IPS-18c (cell line): ENCODE data around the gene USP30.
A peak's percentile ranks its signal among the peaks of the same experiment; 100 is the strongest.
"Not testable (repeated sequence)": the region's sequence is repeated elsewhere in the genome, so short reads cannot be mapped to it uniquely, and the experiment has no call there.

ENCODE experiments used
- H3K4me3 ChIP-seq: 2 replicates; pipeline ENCODE4 v1.7.0; 2013; ENCODE audit warnings: low read depth, mild to moderate bottlenecking, low read length, moderate library complexity; ENCODE audit not compliant: insufficient read depth
- H3K9me3 ChIP-seq: one replicate; pipeline ENCODE4 v1.6.1; 2013; ENCODE audit warnings: mild to moderate bottlenecking, low read length, moderate library complexity; ENCODE audit not compliant: control insufficient read depth, insufficient read depth

Gene USP30

DNA sequence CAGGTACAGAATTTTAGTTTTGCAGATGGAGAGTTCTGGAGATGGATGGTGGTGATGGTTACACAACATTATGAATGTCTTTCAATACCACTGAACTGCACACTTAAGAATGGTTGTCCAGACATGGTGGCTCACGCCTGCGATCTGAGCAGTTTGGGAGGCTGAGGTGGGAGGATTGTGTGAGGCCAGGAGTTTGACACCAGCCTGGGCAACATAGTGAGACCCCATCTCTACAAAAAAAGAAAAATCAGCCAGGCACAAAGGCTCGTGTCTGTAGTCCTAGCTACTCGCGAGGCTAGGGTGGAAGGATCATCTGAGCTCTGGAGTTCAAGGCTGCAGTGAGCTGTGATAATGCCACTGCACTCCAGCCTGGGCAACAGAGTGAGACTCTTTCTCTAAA lies 8.1 kb upstream of the USP30 start:
- Histone ChIP-seq H3K4me3 (no peak overlapping the region), H3K9me3 (no peaks in the 10 kb centered on the region)

DNA sequence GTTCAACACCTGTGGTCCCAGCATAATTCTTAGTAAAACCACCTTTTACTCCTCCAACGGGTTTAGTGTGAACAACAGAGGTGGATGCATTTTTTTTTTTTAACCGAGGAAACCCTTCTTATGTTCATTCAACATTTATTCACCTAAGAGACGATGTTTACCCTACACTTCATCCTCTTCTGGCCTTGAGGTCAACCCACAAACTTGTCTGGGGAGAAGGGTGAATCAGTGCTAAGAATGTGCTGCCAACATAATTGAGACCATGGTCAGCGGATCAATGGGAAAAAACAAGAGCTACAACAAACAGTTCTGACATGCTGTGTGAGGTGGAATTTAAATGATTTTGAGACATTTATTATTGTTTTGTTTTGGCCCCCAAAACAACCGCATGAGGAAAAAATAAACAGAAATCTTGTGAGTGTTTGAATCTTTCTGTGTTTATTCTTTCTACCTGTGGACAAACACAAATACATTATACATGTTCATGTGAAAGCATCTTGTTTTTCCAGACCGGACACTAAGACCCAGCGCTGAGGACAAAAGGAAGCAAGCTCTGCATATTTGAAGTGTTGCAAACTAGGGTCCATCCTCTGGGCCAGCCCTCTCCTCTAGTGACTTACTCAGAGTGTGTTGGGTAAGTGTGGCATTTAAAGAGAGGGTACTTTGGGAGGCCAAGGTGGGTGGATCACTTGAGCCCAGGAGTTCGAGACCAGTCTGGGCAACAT lies 5.1 kb upstream of the USP30 start:
- H3K9me3 ChIP-seq = no peaks in the 10 kb centered on the region
- H3K4me3 ChIP-seq = no peak overlapping the region

DNA sequence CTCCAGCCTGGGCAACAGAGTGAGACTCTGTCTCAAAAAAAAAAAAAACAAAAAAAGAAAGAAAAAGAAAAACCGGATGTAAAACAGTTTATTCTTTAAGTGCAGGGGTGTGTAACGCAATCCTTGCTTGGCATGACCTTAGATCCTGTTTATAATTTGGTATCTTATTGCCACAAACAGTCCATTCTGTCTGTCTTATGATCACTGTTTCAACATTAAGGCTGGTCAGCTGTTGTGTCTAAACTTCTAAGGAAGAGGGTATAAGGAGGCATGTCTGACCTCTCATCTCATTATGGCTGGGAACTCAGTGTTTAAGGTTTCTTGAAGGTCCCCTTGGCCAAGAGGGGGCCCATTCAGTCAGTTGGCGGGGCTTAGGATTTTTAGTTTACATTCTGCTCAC lies 3.7 kb upstream of the USP30 start:
- not testable (repeated sequence) for H3K4me3 ChIP-seq, H3K9me3 ChIP-seq

DNA sequence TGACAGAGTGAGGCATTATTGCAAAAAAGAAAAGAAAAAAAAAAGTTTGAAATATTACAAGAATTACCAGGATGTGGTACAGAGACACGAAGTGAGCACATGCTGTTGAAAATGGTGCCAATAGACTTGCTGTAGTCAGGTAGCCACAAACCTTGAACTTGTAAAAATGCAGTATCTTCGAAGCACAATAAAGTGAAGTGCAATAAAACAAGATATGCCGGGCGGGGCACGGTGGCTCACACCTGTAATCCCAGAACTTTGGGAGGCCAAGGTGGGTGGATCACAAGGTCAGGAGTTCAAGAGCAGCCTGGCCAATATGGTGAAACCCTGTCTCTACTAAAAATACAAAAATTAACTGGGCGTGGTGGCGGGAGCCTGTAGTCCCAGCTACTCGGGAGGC lies 2.6 kb upstream of the USP30 start:
- not testable (repeated sequence) for H3K4me3 ChIP-seq, H3K9me3 ChIP-seq

DNA sequence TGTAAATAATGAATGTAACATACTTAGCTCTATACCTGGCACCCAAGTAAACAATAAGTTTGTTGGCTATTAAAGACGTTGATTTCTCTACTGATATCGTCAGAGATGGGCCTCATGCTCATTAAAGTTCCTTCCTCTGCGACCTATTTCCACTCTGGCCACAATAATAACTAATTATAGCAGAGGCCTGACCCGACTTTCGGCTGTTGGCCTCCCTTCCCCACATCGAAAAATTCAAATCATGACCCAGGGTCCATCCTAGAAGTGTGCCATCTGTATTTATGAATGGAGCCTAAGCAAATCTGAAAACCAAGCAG lies 321 bp upstream of the USP30 start:
- Histone ChIP-seq H3K4me3 (peak overlapping the region; percentile 92; the same call in 1 of the 2 replicates), H3K9me3 (no peaks in the 10 kb centered on the region)

DNA sequence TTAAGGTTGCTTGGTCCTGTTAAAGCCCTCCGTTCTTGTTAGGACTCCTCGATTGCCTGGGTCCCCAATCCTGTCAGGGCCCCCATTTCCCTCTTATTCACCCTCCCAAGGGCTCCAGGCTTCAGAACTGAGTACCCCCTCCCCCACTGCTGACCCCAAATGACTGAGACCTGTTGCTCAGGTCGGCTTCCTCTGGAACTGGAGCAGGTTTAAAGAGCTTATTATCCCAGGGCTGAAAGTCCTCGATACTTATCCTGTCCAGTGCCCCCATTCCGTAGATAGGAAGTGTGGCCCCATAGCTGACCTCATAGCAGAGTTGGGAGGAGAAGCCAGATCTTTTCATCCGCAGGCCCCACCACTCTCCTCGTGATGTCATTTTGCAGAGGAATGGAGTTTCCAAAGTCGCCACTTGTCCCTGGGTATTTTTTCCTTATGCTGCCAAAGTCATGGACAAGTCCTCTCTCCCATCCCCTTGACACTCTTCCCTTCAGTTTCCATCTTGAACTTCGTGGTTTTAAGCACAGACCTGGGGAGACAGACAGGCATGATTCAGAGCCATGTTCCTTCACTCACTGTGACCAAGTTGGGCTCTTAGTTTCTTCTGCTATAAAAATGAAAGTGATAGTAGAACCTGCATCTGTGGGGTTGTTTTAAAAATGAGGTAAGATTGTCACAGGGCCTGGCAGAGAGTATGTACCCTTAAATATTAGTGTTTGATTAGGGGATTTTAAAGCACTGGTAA lies 1.2 kb downstream of the USP30 start:
- Histone ChIP-seq H3K4me3 (peak overlapping the region; percentile 92), H3K9me3 (no peaks in the 10 kb centered on the region)

DNA sequence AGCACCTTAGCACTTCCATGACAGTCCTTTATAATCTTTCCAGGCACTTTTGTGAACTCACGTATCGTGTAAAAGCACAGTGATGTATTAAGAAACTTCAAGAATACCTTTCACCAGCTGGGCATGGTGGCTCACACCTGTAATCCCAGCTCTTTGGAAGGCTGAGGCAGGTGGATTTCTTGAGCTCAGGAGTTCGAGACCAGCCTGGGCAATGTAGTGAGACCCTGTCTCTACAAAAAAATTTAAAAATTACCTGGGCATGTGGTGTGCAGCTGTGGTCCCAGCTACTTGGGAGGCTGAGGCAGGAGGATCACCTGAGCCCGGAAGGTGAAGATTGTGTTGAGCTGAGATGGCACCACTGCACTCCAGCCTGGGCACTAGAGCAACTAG lies 1.7 kb downstream of the USP30 start:
- H3K9me3 ChIP-seq, H3K4me3 ChIP-seq: not testable (repeated sequence)

DNA sequence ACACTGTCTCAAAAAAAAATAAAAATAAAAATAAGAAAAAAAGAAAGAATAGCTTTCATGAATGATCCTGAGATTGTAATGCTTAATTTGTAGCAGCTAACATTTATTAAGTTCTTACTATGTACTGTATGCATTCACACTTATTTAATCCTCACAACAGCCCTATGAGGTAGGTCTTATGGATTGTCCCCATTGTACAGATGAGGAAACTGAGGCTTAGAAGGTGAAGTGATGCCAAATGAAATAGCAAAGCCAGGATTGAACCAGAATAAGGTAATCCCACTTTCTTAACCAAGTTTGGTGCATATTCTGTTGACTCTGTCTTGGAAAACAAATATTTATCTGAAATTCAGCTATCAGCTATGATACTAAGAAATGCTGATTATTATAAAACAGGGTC lies 2.1 kb downstream of the USP30 start:
- Histone ChIP-seq H3K9me3 (no peaks in the 10 kb centered on the region), H3K4me3 (no peak overlapping the region)

DNA sequence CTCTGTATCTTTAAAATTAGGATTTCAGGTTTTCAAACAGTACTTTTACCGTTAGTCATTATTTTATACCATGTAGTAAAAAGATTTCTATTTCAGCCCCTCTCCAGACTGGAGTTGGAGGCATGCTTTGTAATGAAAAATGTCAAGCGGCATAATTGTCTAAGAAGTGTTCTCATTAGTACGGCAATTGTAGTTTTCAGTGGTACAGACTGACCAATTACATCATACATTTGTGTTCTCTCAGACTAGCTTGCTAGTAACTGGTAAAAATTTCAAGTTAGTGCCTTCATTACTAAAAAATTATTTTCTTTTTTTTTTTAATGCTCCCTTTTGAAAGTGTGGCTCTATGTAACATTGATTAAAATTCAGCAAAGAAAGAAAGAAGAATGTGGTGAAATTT lies 4.5 kb downstream of the USP30 start:
- H3K9me3 ChIP-seq = no peaks in the 10 kb centered on the region
- no peak overlapping the region for H3K4me3 ChIP-seq

DNA sequence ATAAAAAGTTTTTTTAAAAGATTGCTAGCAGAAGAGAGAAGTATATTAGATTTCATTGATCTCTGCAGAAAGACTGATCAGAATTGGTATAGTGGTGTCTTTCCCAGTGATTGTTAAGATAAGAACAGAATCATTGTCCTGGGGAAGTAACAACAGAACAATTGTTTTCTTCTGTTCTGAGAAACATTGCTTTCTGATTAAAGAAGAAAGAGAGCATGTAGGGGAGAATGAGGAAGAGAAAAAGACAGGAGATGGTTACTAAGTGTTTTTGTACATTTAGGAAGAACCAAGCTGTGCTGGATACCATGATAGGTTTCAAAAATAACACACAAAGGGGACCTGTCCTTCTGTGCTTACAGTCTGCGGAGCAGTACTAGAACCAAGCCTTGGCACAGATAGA lies 5.0 kb downstream of the USP30 start:
- Histone ChIP-seq H3K9me3 (no peaks in the 10 kb centered on the region), H3K4me3 (no peak overlapping the region)

DNA sequence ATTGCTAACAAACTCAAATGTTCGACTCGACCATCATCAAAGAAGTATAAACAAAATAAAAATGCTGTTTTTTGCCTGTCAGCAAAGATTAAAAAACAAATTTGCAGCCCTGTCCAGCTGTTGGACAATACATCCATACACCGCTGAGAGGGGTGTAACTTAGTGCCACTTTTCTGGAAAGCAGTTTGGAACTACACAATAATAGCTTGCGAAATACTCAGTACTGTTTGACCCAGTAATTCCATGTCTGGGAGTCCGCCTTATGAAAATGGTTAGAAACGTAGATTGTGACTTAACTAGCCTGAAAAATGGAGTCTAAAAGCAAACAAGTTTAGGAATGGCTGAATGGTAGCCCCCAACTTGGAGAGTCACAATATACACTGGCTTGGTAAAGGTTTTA lies 6.4 kb downstream of the USP30 start:
- Histone ChIP-seq H3K4me3 (no peak overlapping the region), H3K9me3 (no peaks in the 10 kb centered on the region)

DNA sequence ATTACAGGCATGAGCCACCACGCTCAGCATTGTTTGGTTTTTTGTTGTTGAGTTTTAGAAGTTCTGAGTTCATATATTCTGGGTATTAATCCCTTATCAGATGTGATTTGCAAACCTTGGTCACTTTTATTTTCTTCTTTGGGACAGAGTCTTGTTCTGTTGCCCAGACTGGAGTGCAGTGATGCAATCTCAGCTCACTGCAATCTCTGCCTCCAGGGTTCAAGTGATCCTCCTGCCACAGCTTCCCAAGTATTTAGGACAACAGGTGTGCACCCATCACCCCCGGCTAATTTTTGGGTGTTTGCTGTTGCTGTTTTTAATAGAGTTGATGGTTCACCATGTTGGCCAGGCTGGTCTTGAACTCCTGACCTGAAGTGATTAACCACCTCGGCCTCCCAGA lies 11.8 kb downstream of the USP30 start:
- Histone ChIP-seq H3K4me3 (no peak overlapping the region), H3K9me3 (no peaks in the 10 kb centered on the region)

DNA sequence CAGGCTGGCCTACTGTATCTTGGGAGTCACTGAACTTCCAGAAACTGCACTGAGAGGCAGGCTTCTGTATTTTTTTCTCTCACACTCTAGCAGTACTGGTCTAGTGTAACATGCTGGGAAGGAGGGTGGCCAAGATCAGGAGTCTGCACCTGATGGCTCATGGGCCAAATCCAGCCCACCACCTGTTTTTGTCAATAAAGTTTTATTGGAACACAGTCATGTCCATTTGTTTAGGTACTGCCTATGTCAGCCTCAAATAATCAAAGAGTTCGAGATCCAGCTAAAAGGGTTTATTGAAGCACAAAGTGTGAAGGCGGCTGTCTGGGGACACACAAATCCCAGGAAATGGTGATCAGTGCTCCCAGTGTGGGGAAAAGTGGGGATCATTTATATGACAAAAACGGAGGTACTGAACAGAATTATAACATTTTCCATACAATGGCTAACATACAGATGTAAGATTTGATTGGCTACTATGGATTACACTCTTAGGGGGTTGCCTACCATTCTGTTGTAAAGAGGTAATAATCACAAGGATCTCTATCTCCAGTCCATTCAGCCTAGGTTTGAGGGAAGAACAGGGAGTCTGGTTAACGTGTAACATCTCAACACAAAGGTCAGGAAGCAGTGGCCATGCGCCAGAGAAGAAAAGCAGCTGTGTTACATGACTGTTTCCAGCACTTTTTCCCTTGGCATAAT lies 12.9 kb downstream of the USP30 start:
- no peaks in the 10 kb centered on the region for H3K9me3 ChIP-seq
- no peak overlapping the region for H3K4me3 ChIP-seq

DNA sequence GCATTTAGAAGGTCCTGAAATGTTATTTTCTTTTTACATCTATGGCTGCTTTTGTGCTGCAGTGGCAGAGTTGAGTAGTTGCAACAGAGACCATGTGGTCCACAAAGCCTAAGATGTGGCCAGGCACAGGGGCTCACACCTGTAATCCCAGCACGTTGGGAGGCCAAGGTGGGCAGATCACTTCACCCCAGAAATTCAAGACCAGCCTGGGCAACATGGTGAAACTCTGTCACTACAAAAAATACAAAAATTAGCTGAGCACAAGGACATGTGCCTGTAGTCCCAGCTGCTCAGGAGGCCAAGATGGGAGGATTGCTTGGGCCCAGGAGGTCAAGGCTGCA lies 13.4 kb downstream of the USP30 start:
- H3K4me3 ChIP-seq = no peak overlapping the region
- no peaks in the 10 kb centered on the region for H3K9me3 ChIP-seq

DNA sequence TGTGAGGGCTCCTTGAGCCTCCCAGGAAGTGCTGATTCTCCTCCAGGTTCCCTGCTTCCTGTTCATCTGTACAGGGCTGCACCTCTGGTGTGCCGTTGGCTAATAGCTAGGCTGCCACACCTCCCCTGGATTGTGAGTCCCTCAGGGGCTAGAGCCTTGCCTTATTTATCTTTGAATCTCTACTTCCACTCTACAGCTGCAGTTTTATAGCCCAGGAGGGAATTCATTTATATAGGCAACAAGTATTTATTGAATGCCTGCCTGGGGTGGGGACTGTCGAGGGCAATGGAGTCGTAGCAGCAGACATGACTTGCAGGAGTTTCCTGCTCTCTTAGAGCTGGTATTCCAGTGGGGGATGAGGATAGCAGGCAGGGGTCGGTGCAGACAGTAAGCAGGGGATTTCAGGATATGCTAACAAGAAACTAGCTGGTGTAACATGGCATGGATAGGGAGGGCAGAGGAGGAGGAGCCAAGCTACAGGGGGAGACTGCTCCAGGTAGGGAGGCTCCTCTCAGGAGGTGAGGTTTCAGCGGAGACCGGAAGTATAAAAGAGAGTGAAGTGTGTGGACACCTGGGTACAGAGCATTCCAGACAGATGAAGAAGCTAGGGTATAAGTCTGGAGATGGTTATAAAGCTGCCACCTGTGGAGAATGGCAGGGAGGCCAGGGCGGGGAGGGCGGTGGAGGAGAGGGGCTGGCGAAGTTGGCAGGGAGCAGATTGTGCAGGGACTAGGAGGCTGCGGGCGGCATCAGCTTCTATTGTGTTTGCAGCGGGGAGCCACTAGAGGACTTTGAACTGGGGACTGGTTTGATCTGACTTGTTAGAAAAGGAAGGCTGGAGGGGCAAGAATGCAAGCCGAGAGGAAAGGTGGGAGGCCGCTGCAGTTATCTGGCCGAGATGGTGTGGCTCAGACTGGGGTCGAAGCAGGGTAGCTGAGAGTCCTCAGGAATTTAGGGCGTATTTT lies 17.2 kb downstream of the USP30 start:
- peak overlapping the region; percentile 16; the same call in 1 of the 2 replicates for H3K4me3 ChIP-seq

DNA sequence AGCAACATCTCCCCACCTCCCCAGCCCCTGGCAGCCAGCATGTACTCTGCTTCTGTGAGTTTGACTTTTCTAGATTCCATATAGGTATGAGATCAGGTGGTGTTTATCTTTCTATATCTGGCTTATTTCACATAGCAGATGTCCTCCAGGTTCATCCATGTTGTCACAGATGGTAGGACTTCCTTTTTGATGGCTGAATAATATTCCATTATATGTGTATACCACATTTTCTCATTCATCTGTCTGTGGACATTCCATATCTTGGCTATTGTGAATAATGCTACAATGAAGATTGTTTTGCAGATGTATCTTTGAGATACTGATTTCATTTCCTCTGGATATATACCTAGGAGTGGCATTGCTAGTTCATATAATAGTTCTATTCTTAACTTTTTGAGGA lies 22.5 kb downstream of the USP30 start:
- H3K9me3 ChIP-seq = no peaks in the 10 kb centered on the region
- no peak overlapping the region for H3K4me3 ChIP-seq

More for the DNA sequence above, 17.2 kb downstream of the USP30 start:
- H3K9me3 ChIP-seq = no peaks in the 10 kb centered on the region

DNA sequence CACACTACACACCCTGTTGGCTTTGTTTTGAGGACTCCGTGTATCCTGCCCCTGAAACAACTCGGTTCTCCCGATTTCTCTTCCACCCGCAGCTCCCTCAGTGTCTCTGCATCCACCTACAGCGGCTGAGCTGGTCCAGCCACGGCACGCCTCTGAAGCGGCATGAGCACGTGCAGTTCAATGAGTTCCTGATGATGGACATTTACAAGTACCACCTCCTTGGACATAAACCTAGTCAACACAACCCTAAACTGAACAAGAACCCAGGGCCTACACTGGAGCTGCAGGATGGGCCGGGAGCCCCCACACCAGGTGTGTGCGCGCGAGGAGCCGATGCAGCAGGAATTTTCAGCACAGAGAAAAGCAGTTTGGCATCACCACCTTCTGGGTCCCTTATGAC lies 30.4 kb downstream of the USP30 start:
- no peak overlapping the region for H3K4me3 ChIP-seq
- H3K9me3 ChIP-seq = no peaks in the 10 kb centered on the region
